OCI-M2 (cell line): ENCODE results near the gene SCNN1G.
"Not testable (repeated sequence)": the region's sequence is repeated elsewhere in the genome, so short reads cannot be mapped to it uniquely, and the experiment has no call there.

Source experiments
- DNase-seq: peaks from one replicate; lab custom pipeline; 2025; ENCODE audit not compliant: unreplicated experiment; lab: John Stamatoyannopoulos, UW

Gene SCNN1G, protein sequence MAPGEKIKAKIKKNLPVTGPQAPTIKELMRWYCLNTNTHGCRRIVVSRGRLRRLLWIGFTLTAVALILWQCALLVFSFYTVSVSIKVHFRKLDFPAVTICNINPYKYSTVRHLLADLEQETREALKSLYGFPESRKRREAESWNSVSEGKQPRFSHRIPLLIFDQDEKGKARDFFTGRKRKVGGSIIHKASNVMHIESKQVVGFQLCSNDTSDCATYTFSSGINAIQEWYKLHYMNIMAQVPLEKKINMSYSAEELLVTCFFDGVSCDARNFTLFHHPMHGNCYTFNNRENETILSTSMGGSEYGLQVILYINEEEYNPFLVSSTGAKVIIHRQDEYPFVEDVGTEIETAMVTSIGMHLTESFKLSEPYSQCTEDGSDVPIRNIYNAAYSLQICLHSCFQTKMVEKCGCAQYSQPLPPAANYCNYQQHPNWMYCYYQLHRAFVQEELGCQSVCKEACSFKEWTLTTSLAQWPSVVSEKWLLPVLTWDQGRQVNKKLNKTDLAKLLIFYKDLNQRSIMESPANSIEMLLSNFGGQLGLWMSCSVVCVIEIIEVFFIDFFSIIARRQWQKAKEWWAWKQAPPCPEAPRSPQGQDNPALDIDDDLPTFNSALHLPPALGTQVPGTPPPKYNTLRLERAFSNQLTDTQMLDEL

DNA sequence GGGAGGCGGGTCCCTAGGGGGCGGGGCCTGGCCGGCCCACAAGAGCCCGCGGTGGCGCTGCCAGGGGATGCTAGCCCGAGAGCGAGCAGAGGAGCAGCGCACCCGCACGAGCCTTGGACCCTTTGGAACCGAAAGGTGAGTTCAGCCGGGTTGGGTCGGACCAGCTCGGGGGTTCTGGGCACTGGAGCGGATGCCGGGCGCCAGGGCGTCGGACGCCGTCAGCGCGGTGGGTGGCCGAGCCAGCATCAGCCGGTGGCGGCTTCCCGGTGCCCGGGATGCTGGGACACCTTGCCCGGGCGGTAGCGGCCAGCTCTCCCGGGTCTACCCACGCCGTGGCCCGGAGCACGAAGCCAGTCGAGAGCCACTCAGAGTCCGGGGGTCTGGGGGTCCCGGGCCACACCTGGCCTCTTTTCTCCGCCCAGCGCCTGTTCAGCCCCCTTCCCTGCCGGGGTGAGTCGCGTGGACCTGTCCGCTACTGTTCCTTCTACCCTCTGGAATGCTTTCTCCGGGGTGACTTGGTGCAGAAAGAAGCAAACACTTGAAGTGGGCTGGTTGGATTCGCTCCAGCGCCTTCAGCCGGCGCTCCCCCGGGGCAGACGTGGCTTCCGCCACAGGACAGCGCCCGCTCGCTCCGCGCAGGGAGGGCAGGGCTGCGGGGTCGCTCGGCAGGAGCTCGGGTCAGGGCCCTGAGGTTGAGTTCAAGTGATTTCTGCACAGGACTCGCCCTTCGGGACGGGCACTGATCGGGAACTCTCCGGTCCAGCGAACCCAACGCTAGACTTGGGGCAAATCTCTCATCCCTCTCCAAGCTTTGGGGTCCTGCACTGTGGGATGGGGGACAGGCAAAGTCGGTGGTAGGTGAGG is at the start of gene SCNN1G:
SCNN1G (plus strand) TSS at position 67 of the 864 bp plus-strand sequence. CDS start 3,527 bp downstream, outside the sequence.
- DNase-seq, result no peak

- no peak for DNase-seq
These were observed 49.6 kb upstream of the SCNN1G start for GRCh38 chr16:23132775-23133463.

- DNase-seq, result peak; percentile 14
These were observed 48.3 kb upstream of the SCNN1G start for GRCh38 chr16:23134274-23134673.

GRCh38 chr16:23137256-23137655 is 45.3 kb upstream of the SCNN1G start:
- no peak for DNase-seq

DNA sequence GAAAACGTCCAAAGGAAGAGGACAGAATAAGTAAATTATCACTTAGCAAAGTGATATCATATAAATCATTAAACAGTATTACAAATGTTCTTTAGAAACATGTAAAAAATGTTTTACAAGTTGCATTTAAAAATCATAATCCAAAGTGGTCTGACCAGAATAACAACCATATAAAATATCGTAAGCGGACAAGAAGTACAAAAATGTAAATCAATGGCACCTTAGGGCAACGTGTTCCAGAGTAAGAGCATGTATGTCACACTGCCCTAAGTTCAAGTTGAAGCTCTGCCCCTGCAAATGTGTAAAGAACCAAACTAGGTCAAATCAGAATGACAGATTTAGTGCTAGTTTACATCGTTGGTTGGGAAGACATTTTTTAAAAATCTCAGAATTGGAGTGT is 44.7 kb upstream of the SCNN1G start:
- DNase-seq, result no peak

GRCh38 chr16:23140107-23140506 is 42.4 kb upstream of the SCNN1G start:
- no peak for DNase-seq

GRCh38 chr16:23141033-23141432 is 41.5 kb upstream of the SCNN1G start:
- no peak for DNase-seq

- DNase-seq, result no peak
These were observed 41.0 kb upstream of the SCNN1G start for GRCh38 chr16:23141500-23141899.

DNA sequence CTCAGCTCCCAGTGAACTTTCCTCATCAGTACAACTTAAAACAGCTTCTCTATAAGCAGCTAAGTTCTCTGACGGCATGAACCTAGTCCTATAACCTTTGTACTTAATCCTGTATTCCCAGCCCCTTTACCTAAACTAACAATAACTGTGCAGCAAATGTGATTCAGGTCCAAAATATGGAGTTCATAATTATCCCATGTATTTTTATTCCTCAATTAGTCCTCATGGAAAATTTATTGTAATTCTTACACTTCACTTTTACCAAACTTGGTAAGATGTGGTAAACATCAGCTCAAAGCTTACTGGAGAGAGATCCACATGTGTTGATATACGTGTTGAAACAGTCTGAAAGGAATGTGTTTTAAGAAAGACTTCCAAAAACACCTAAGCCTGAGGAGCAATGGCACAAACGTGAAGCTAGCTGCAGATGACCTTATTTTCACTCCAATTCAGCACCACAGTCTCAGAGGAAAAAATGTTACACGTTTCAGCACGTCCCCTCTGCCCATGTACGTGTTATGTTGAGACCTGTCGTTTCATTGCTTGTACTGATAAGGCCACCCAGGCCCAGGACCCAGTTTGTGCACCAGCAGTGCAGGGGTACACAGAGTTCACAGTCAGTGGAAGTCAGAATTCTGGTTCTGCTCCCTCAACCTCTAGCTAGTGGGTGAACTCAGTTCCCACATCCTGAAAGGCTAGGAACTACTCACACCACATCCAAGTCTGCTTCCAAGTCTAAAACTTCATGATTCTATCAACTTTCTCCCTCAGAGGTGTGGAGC is 40.4 kb upstream of the SCNN1G start:
- no peak for DNase-seq

GRCh38 chr16:23143391-23143790 is 39.2 kb upstream of the SCNN1G start:
- no peak for DNase-seq

GRCh38 chr16:23144393-23144792 is 38.2 kb upstream of the SCNN1G start:
- not testable (repeated sequence) for DNase-seq

DNA sequence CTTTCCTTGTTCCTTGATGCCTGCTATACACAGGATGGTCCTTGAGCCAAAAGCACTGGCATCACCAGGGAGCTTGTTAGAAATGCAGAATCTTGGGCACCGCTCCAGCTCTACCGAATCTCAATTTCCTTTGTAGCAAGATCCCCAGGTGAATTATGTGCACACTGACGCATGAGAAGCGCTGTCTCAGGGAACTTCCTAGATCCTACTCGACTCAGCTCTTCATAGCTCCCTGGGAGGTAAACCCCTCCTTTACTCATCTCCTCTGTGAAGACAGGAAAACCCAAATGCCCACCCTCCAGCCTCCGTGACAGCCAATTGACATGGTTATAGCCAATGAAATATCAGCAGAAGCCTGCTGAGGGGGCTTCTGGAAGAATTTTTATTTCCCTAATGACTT is 37.4 kb upstream of the SCNN1G start:
- no peak for DNase-seq

DNA sequence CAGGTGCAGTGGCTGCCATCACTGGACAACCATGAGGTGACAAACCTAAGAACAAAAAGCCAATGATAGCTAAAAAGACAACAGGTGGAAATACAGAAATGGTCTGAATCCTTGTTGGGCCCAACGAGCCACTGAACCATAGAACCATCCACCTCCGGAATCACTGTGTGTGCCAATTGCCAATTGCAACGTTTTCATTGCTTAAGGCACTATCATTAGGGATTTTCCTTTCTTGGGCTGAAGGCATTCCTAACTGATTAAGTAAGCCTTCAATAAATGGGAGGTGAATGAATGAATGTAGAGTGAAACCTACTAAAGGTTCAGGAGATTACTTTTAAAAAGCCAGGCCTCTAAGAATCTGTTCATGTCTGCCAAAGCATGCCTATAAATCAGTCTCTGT is 36.9 kb upstream of the SCNN1G start:
- no peak for DNase-seq

GRCh38 chr16:23146877-23147601 is 35.5 kb upstream of the SCNN1G start:
- DNase-seq, result no peak

DNA sequence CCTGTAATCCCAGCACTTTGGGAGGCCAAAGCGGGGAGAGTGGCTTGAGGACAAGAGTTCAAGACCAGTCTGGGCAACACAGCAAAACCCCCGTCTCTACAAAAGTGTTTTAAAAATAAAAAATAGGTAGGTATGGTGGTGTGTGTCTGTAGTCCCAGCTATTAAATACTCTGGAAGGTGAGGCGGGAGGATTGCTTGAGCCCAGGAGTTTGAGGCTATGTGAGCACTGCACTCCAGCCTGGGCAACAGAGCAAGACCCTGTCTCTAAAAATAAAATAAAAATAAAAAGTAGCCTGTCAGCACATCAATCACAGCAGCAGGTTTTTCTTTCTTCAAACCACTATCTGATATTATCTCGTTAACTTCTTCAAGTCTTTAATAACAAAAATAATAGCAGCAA is 34.9 kb upstream of the SCNN1G start:
- DNase-seq, result no peak

DNA sequence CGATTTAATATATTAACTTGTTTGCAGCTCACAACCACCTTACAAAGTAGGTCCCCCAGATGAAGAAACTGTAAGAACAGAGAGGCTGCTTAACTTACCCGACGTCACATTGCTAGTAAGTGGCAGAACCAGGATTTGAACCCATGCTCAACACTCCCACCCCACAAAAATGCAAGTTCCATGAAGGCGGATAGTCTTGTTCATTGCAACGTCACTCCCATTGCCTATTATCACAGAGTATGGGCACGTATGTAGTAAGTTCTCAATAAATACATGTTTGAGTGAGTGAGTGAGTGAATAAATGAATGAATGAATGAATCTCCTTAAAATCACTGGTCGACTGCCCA is 34.4 kb upstream of the SCNN1G start:
- DNase-seq, result no peak

- no peak for DNase-seq
These were observed 33.9 kb upstream of the SCNN1G start for GRCh38 chr16:23148513-23149266.

GRCh38 chr16:23149267-23149992 is 33.1 kb upstream of the SCNN1G start, which contains the start of gene USP31:
Gene USP31, minus strand, starts transcription at chr16:23149452. Its CDS starts 182 bp downstream, at chr16:23149270.
- DNase-seq, result peak; percentile 22
